GM19372 (cell line): Measurements from ENCODE around the gene CHAF1B.

Experiments used
- ATAC-seq: cut with Tn5 transposase; IDR thresholded peaks from one replicate; pipeline ENCODE4 v1.9.1; 2021; ENCODE audit warnings: mild to moderate bottlenecking, low read depth, moderate library complexity; ENCODE audit not compliant: unreplicated experiment

The CHAF1B gene

DNA sequence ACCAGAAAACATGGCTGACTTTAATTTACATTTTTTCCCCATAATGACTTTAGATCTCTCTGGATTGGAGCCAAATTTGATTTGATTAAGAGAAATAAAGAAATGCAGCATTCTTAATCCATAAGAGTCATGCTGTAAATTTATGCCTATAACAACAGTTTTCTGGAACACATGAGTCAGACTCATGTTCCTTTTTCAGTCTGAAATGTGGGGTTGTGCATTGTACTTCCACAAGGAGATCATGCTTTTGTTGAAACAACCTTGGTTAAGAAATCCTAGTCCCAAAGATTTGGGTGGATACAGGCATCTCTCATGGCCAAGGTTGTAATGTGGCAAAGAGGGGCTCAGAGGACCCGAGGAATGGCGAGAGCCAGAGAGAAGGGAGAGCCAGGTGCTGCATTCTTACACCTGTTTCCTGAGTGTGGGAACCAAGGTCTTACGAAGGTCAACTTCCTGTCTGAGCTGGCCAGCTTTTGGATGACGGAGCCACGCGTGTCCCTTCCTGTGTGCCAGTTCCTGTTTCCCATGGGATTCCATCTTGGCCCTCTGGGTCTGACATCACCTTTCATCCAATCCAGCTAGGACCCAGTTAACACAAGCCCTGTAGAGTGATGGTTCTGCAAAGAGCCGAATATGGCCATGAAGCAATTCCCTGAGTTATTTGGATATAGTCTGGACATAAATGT, 71.7 kb downstream of the CHAF1B start:
- ATAC-seq = no peak

GRCh38 chr21:36459098-36459497, 73.9 kb downstream of the CHAF1B start:
- no peak for ATAC-seq

- no peak for ATAC-seq
Measured at GRCh38 chr21:36460866-36461265, 75.7 kb downstream of the CHAF1B start.

DNA sequence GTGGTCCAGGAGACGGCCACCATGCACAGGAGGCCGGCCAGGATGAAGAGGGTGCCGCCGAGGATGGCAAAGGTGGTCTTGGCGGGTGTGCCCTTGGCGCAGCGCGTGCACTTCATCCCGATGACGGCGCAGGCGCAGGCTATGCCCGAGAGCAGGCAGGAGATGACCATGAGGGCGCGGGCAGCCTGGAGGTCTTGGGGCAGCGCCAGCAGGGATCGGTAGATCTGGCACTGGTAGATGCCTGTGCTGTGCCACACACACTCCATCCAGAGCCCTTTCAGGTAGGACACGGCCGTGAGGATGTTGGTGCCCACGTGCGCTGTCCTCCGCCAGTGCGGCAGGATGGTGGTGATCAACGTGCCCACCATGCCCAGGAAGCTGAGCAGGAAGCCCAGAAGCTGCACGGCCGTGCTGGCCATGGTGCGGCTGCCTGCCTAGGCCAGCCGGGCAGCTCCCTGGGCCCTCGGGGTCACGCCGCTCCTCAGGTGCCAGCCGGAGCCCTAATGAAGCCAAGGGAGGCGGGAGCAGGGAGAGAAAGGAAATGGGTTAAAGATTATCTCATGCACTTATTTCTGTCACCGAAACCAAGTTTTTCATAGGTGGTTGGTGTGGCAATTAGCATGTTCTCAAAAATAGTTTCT, 76.2 kb downstream of the CHAF1B start:
- ATAC-seq = no peak

DNA sequence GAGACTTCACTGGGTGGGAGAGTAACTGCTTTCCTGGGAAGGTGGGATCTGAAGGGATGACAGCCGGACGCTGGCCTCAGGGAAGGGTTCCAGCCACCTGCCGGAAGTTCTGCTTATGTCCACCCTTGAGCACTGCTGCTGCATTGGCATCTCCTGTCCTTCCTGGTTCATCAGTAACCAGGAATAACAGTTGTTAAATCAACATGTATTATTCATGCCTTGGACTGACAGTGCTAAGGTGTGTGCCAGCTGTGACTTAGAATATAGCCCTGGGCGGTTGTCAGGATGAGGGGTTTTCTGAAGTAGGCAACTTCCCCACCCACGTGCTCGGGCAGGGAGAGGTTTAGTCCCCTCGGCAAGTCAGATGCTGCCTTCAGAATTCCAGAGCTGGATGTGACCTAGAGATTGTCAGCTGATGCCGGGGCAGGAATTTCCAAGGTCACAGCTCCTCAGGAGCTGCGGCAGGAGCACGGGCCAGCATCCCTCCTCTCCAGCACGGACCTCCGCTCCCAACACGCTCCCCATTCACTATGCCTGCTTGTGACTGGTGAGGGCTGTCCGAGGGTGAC, 76.8 kb downstream of the CHAF1B start:
- ATAC-seq = no peak

GRCh38 chr21:36463204-36463603, 78.0 kb downstream of the CHAF1B start:
- ATAC-seq = no peak

GRCh38 chr21:36463991-36464390, 78.8 kb downstream of the CHAF1B start:
- ATAC-seq = no peak

GRCh38 chr21:36464590-36464989, 79.4 kb downstream of the CHAF1B start:
- ATAC-seq = no peak

GRCh38 chr21:36465478-36465877, 80.3 kb downstream of the CHAF1B start:
- ATAC-seq = no peak

DNA sequence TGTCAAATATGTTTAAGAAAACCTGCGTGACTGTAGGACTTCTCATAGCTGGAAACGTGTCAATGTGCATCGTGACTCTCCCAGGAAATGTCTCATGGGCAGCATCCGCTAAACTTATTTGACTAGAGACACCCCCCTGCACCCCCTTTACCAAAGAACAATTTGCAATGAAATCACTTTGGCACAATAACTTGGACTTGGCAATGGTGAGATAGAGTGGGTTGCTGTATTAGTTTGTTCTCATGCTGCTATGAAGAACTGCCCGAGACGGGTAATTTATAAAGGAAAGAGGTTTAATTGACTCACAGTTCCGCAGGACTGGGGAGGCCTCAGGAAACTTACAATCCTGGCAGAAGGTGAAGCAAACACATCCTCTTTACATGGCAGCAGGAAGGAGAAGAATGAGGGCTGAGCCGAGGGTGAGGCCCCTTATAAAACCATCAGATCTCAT, 80.9 kb downstream of the CHAF1B start:
- ATAC-seq = no peak
